Measurements from ENCODE around the gene TFF1. TPM values are rescaled to one million over a fixed set of nuclear protein-coding genes. Genes with fewer than 3 reads are reported as not detected.

Gene TFF1
- polyA plus RNA-seq, 1 donor from 2014 or later, result not detected

GRCh38 chr21:42398436-42399028 lies 32.2 kb upstream of the TFF1 start:
- Histone ChIP-seq H4K20me1 (ENCODE audit: insufficient read depth) (no peaks in the 10 kb centered on the region), H3K27me3 (ENCODE audit: insufficient read depth, low read depth, low read length) (no peaks in the 10 kb centered on the region), H3K4me2 (ENCODE audit: low read length) (no peak overlapping the region), H3K9ac (ENCODE audit: low read length) (no peak overlapping the region), H3K36me3 (ENCODE audit: insufficient read depth, low read length) (no peaks in the 10 kb centered on the region), H3K4me3 (ENCODE audit: low read length) (no peak overlapping the region), H3K27ac (ENCODE audit: low read length) (no peak overlapping the region), H3K9me2 (ENCODE audit: insufficient read depth, low read length) (no peaks in the 10 kb centered on the region), H3K79me2 (replicated peaks; ENCODE audit: insufficient read depth, low read length) (no peaks in the 10 kb centered on the region), H2AFZ (ENCODE audit: low read depth, low read length) (no peak overlapping the region), H3F3A (ENCODE audit: insufficient read depth, low read length, poor library complexity, severe bottlenecking) (no peaks in the 10 kb centered on the region), H3K9me3 (ENCODE audit: low read length) (no peaks in the 10 kb centered on the region)
- TF ChIP-seq TAF1 (IDR thresholded peaks at IDR 0.05; ENCODE audit: low read depth) (no peak), SMC3 (conservative IDR thresholded peaks at IDR 0.05; ENCODE audit: poor library complexity) (no peak), EZH2 (IDR thresholded peaks at IDR 0.05; ENCODE audit: borderline replicate concordance, insufficient read depth, low read length, poor library complexity, severe bottlenecking) (no peak), MXI1 (conservative IDR thresholded peaks at IDR 0.05; ENCODE audit: poor library complexity, severe bottlenecking) (no peak), REST (IDR thresholded peaks at IDR 0.05; ENCODE audit: borderline replicate concordance) (no peak), EP300 (conservative IDR thresholded peaks at IDR 0.05; ENCODE audit: poor library complexity, severe bottlenecking) (no peak), POLR2AphosphoS5 (IDR thresholded peaks at IDR 0.05) (no peak), CTCF (IDR thresholded peaks at IDR 0.05; ENCODE audit: poor library complexity, severe bottlenecking) (no peak), RAD21 (conservative IDR thresholded peaks at IDR 0.05) (no peak)

- no peaks in the 10 kb centered on the region for H3K9me2 ChIP-seq (ENCODE audit: insufficient read depth, low read length)
- no peak overlapping the region for H3K27ac ChIP-seq (ENCODE audit: low read length)
- no peak overlapping the region for H2AFZ ChIP-seq (ENCODE audit: low read depth, low read length)
- H3F3A ChIP-seq (ENCODE audit: insufficient read depth, low read length, poor library complexity, severe bottlenecking), result no peaks in the 10 kb centered on the region
- H3K36me3 ChIP-seq (ENCODE audit: insufficient read depth, low read length), result no peaks in the 10 kb centered on the region
- no peaks in the 10 kb centered on the region for H3K79me2 ChIP-seq (replicated peaks; ENCODE audit: insufficient read depth, low read length)
- no peaks in the 10 kb centered on the region for H3K27me3 ChIP-seq (ENCODE audit: insufficient read depth, low read depth, low read length)
- no peak overlapping the region for H3K4me3 ChIP-seq (ENCODE audit: low read length)
- H3K9ac ChIP-seq (ENCODE audit: low read length), result no peak overlapping the region
- H3K4me2 ChIP-seq (ENCODE audit: low read length), result no peak overlapping the region
- H3K9me3 ChIP-seq (ENCODE audit: low read length), result no peaks in the 10 kb centered on the region
- no peaks in the 10 kb centered on the region for H4K20me1 ChIP-seq (ENCODE audit: insufficient read depth)
- no peak for TF ChIP-seq POLR2AphosphoS5 (IDR thresholded peaks at IDR 0.05)
- no peak for TF ChIP-seq RAD21 (conservative IDR thresholded peaks at IDR 0.05)
- TF ChIP-seq CTCF (IDR thresholded peaks at IDR 0.05; ENCODE audit: poor library complexity, severe bottlenecking), result no peak
- no peak for TF ChIP-seq EZH2 (IDR thresholded peaks at IDR 0.05; ENCODE audit: borderline replicate concordance, insufficient read depth, low read length, poor library complexity, severe bottlenecking)
- no peak for TF ChIP-seq EP300 (conservative IDR thresholded peaks at IDR 0.05; ENCODE audit: poor library complexity, severe bottlenecking)
- no peak for TF ChIP-seq SMC3 (conservative IDR thresholded peaks at IDR 0.05; ENCODE audit: poor library complexity)
- no peak for TF ChIP-seq REST (IDR thresholded peaks at IDR 0.05; ENCODE audit: borderline replicate concordance)
- no peak for TF ChIP-seq MXI1 (conservative IDR thresholded peaks at IDR 0.05; ENCODE audit: poor library complexity, severe bottlenecking)
- no peak for TF ChIP-seq TAF1 (IDR thresholded peaks at IDR 0.05; ENCODE audit: low read depth)
Measured at GRCh38 chr21:42397746-42398394, 31.5 kb upstream of the TFF1 start.

All from neural cell (in vitro differentiated cells).